Transverse colon (tissue), 3 donors: ENCODE data around the gene HPCAL1.

Experiments used
- CTCF ChIP-seq, 5 experiments: fragments of 200-600 bp in 3 of 5; fragments of 450-650 bp in 2 of 5; sonication (generic) in 3 of 5; IDR thresholded peaks; 1 replicate in 2 of 5; 2 replicates in 3 of 5; pipeline ENCODE4 v1.5.1; 2016 to 2017; ENCODE audit warnings: antibody characterized with exemption in 5 of 5, inconsistent platforms in 3 of 5, mild to moderate bottlenecking in 2 of 5, moderate library complexity in 1 of 5
- POLR2A ChIP-seq: fragments of 450-650 bp; IDR thresholded peaks from one replicate; pipeline ENCODE4 v1.6.1; 2016; ENCODE audit warnings: antibody characterized with exemption, mild to moderate bottlenecking, moderate library complexity

DNA sequence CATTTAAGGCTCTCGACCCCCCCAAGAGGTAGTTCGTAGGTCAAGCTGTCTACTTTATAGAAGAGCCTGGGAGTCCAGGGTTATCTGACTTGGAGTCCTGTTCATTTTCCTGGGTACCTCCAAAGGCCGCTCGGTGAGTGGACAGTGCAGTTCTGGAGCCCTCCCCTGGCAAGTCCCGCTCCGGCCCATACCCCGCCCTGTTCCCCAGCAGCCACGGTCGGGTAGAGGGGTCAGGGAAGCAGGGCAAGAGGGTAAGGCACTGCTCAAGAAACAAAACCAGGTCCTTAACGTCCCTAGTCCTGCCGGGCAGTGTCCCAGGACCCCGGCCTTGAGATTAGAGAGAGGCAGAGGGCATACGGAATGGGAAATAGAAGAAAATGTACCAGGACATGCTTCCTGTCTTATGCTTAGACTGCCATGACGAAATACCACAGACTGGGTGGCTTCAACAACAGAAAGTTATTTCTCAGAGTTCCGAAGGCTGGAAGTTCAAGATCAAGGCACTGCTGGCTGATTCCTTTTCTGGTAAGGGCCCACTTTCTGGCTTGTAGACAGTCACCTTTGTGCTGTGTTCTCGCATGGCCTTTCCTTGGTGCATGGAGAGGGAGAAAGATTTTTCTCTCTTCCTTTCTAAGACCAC, 5.4 kb upstream of the HPCAL1 start:
- TF ChIP-seq CTCF (IDR thresholded peaks at IDR 0.05) (no peak), POLR2A (no peak)
